ENCODE data around the gene GLCE.

GRCh38 chr15:69158201-69158842 lies 2.1 kb upstream of the GLCE start:
- TF ChIP-seq EZH2 (IDR thresholded peaks at IDR 0.05; ENCODE audit: insufficient read depth, poor library complexity, severe bottlenecking) = no peak
- TF ChIP-seq EZH2phosphoT487 (IDR thresholded peaks at IDR 0.05; ENCODE audit: insufficient read depth, low read depth) = no peak

All from GM23248 (cell line).